CD4-positive, alpha-beta T cell treated with Interleukin-6 at 100 ng/mL for 8 hours (primary cell): ENCODE data around the gene SH3PXD2A.

Experiments
- DNase-seq: peaks from one replicate; pipeline ENCODE4 v3.0.0-alpha.2; 2020; ENCODE audit warnings: mixed read lengths, low spot score

The SH3PXD2A gene

DNA sequence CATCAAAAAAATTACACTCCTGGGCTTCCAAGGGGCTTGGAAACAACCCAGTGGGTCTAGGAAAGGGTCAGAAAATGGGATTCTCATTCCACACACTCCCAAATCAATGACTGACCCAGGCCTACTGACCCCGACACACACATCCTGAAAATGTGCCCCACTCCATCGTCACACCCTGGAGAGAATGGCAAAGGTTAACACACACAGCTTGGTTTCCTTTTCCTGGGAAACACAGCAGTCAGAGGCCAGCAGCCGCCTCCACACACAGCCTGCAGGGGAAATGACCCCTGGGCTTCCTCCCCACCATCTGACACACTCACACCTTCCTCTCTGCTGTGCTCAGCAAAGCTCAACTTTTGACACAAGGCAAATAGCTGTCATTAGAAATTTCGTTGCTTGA lies 42.9 kb downstream of the SH3PXD2A start:
- no peak for DNase-seq

GRCh38 chr10:103812004-103812403 lies 43.4 kb downstream of the SH3PXD2A start:
- DNase-seq: no peak

DNA sequence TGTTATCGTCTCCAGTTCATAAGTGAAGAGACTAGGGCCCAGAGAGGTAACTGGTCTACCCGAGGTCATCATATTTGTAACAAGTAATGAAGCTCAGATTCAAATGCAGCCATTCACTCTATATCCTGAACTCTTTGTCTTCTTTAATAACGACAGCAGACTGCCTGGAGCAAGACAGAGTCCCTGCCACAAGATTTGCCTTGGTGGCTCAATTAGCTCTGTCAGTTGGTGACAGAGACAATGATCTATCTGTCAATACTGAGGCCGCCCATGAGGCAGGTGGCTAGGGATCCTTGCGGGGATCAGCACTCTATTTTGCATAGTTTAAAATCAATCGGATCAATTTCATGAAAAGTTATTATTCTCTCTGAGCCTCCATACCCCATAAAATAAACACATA lies 43.9 kb downstream of the SH3PXD2A start:
- no peak for DNase-seq

GRCh38 chr10:103808780-103809179 lies 46.6 kb downstream of the SH3PXD2A start:
- DNase-seq: no peak

DNA sequence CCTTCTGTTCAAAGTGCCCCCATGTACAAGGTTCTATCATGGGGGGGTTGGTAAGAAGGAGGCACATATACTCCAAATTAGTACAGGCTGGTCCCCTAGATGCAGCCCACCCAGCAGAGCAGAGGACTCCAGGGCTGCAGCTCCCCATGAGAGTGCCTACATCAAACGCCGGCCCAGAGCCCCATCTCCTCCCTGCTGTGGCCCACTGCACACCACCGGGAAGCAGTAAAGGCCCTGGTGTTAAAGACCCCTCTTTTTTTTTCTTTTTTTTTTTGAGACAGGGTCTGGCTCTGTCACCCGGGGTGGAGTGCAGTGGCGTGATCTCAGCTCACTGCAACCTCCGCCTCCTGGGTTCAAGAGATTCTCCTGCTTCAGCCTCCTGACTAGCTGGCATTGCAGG lies 47.4 kb downstream of the SH3PXD2A start:
- DNase-seq: no peak

DNA sequence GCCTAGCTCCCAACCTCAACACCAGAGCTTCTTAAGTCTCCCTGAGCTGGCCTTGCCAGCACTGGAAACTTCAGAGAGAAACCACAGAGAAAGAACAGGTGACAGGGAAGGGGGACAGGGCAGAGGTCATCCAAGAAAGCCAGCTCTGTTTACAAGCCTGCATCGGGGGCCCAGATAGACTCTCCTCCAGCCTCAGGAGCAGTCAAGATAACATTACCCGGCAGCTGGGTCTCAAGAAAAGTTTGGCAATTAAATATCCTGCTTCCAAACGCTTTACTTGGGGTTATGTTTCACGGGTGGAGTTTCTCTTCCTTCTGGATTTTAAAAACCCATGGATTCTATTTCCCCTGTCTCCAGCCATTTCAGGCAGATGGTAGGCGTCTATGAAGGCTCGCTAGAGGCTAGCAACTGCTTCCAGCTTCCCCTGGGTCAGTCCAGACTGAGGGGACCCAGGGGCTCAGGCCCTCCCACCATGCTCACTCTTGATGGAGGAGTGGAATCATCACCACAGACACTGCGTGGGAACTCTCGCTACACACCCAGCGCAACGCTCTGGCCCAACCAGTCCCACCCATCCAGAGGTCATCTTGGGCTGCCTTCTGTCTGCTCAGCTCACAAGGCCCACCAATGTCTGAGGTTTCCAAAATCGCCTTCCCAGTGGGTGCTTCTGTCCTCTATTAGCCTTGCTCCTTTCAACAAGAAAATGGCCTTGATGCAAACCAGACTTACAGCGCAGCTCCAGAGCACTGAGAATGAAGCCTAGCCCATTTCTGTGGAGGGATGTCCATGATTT lies 48.8 kb downstream of the SH3PXD2A start:
- DNase-seq: no peak

- DNase-seq: no peak
Observed at GRCh38 chr10:103805781-103806180, 49.6 kb downstream of the SH3PXD2A start.

GRCh38 chr10:103804871-103805270 lies 50.5 kb downstream of the SH3PXD2A start:
- no peak for DNase-seq

GRCh38 chr10:103803941-103804340 lies 51.4 kb downstream of the SH3PXD2A start:
- DNase-seq: peak; percentile 45

- DNase-seq: no peak
Observed at GRCh38 chr10:103802637-103803353, 52.6 kb downstream of the SH3PXD2A start.

DNA sequence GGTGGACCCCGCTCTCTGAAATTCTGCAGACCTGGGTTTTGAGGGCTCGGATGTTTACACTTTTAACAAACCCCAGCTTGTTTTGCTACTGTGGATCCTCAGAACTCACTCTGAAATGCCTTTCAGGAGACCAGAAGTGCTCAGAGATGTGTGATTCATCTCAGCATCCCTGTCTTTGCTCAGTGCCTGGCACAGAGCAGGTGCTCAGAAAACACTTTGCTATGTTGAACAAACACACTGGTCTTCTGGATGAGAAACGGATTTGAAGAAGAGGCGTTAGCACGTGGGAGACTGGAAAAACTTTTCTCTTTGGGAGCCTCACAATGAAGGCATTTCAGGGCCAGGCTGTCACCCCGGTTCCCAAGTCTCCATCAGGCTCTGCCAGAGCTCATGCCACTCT lies 53.3 kb downstream of the SH3PXD2A start:
- DNase-seq: no peak

GRCh38 chr10:103800789-103801540 lies 54.4 kb downstream of the SH3PXD2A start:
- peak; percentile 52 for DNase-seq

- DNase-seq: no peak
Observed at GRCh38 chr10:103800089-103800488, 55.3 kb downstream of the SH3PXD2A start.

DNA sequence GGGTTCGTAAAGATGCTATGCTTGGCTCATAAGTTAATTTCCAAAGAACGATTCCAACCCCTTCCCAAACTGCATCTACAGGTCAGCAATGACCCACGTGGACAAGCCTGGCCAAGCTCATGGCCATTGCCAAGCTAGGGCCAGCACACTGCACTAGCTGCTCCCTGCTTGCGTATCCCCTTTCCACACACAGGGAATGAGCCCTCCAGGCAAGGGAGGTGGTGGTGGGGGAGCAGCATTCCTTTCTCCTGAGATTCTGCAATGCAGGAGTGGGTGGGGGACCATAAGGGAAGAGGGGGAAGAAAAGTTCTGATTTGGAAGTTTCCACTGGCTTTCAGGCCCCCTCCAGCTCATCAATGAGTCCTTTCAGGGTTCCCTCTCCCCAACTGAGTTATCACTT lies 56.0 kb downstream of the SH3PXD2A start:
- no peak for DNase-seq

DNA sequence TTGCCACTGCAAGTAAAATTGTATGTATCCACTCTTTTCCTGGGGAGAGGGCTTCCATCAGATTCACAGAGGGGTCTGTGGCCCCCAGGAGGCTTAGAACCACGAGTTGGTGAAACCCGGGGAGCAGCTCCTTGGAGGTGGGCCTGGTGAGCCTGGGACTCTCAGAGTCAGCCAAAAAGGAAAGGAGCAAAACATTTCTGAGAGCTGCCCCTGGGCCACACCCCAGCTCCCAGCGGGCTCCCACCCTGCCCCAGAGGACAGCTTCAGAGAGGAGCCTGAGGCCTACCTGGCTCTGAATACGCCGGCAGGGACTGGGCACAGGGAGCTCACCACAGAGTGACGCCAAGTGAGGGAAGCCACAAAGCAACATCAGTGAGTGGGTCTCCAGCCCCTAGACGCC lies 56.9 kb downstream of the SH3PXD2A start:
- DNase-seq: no peak

DNA sequence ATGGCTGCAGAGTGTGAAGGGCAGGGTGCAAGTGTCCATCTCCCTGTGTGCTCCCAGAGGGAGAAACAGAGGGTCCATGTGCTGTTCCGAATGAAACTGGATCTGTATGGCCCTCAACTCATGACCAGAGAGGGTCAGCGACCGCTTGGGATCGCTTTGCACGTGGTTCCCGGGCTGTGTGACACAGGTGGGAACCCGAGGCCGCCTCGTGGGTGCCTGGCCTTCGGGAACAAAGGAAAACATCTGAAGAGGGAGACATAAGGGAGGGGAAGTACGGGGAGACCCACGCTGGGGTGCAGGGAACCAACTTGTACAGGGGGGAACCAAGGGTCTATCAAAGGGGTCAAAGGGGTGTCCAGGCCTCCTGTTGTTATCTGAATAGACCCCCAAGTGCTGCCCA lies 57.5 kb downstream of the SH3PXD2A start:
- no peak for DNase-seq

GRCh38 chr10:103795634-103796270 lies 59.6 kb downstream of the SH3PXD2A start:
- no peak for DNase-seq

DNA sequence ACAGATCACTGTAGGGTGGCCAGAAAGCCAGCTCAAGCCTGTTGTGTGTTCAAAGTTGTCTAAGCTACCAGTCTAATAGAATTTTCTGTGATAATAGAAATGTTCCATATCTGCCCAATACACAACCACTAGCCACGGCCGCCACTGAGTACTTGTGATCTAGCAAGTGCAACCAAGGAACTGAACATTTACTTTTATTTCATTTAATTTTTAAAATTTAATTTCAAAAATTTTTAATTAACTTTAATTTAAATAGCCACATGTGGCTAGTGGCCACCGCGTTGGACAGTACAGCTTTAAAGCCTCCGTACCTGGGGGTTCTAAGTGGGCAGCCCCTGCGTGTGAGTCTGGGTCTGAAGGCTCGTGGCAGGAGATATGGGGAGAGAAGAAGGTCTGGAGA lies 60.4 kb downstream of the SH3PXD2A start:
- DNase-seq: no peak

GRCh38 chr10:103793920-103794883 lies 61.2 kb downstream of the SH3PXD2A start:
- no peak for DNase-seq

DNA sequence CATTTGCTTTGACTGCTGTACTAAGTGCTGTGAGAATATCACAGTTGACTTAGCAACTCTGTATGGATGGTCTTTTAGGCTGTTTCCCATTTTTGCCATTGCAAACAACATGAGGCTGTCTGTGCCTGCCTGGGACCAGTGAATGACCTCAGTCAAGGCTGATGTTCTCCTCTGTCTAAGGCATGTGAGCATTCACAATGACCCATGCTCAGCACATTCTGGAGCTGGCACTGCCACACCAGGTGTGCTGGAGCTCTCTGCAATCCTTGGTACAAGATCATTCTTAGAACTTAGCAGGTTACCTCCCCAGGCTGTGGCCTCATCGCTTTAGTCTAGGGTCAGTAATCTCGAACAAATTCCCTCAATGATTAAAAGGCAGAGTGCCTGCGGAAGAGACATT lies 61.9 kb downstream of the SH3PXD2A start:
- no peak for DNase-seq

DNA sequence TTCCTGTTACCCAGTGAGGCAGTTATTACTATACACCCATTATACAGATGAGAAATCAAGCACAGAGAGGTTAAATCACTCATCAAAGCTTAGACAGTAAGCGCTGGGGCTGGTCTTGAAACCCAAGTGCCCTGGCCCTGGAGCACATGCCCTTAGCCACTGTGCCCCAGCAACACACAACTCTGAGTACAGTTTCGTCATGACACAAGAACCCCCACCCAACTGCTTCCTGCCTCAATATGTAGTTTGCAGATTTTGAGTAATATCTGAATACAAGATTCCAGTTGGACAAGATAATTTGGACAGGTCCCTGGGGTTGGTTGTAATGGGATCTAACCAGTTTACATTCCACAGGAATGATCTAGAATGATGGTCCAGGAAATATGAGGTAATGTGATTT lies 62.8 kb downstream of the SH3PXD2A start:
- no peak for DNase-seq
